ENCODE measurements around the gene GTF2F2. TPM values are rescaled to one million over a fixed set of nuclear protein-coding genes. Genes with fewer than 3 reads are reported as not detected.

GTF2F2 gene
- total RNA-seq, 1 donor: 19.9 TPM

GRCh38 chr13:45109102-45109720 is 11.1 kb upstream of the GTF2F2 start:
- no peak for TF ChIP-seq CTCF (IDR thresholded peaks at IDR 0.05; ENCODE audit: extremely low read depth, low read depth, low read length)
- Histone ChIP-seq H2AFZ (ENCODE audit: low read length) (peak overlapping the region; percentile 21), H4K20me1 (ENCODE audit: insufficient read depth, low read length) (no peaks in the 10 kb centered on the region), H3K4me3 (ENCODE audit: insufficient read depth, low read length) (peak overlapping the region; percentile 16), H3K4me1 (ENCODE audit: insufficient read depth, low read length) (no peaks in the 10 kb centered on the region), H3K4me2 (ENCODE audit: insufficient read depth, low read length) (peak overlapping the region; percentile 60), H3K36me3 (ENCODE audit: insufficient read depth, low read length) (no peaks in the 10 kb centered on the region), H3K9me3 (ENCODE audit: low read depth, low read length) (no peaks in the 10 kb centered on the region), H3K79me2 (ENCODE audit: insufficient read depth, low read length) (no peaks in the 10 kb centered on the region), H3K27me3 (ENCODE audit: insufficient read depth, low read length) (peaks cover under 1% of the 10 kb centered on the region), H3K27ac (ENCODE audit: low read depth, low read length) (no peak overlapping the region)
- peak; percentile 64 for DNase-seq (ENCODE audit: insufficient read length, low spot score, missing footprints)

GRCh38 chr13:45113233-45114224 is 6.8 kb upstream of the GTF2F2 start:
- Histone ChIP-seq H3K4me1 (ENCODE audit: insufficient read depth, low read length) (no peaks in the 10 kb centered on the region), H3K36me3 (ENCODE audit: insufficient read depth, low read length) (no peaks in the 10 kb centered on the region), H3K4me2 (ENCODE audit: insufficient read depth, low read length) (peak overlapping the region; percentile 12), H3K27me3 (ENCODE audit: insufficient read depth, low read length) (no peaks in the 10 kb centered on the region), H3K27ac (ENCODE audit: low read depth, low read length) (no peak overlapping the region), H3K79me2 (ENCODE audit: insufficient read depth, low read length) (no peaks in the 10 kb centered on the region), H3K9me3 (ENCODE audit: low read depth, low read length) (no peaks in the 10 kb centered on the region), H2AFZ (ENCODE audit: low read length) (peak overlapping the region; percentile 71), H3K4me3 (ENCODE audit: insufficient read depth, low read length) (no peak overlapping the region), H4K20me1 (ENCODE audit: insufficient read depth, low read length) (no peaks in the 10 kb centered on the region)
- no peak for TF ChIP-seq CTCF (IDR thresholded peaks at IDR 0.05; ENCODE audit: extremely low read depth, low read depth, low read length)
- peak; percentile 37 for DNase-seq (ENCODE audit: insufficient read length, low spot score, missing footprints)

GRCh38 chr13:45119469-45119990 is 780 bp upstream of the GTF2F2 start:
- Histone ChIP-seq H2AFZ (ENCODE audit: low read length) (peak overlapping the region; percentile 96), H3K4me3 (ENCODE audit: insufficient read depth, low read length) (peak overlapping the region; percentile 89), H3K27me3 (ENCODE audit: insufficient read depth, low read length) (no peaks in the 10 kb centered on the region), H3K27ac (ENCODE audit: low read depth, low read length) (peak overlapping the region; percentile 91), H3K36me3 (ENCODE audit: insufficient read depth, low read length) (peaks cover 4% of the 10 kb centered on the region), H3K4me2 (ENCODE audit: insufficient read depth, low read length) (peak overlapping the region; percentile 87), H4K20me1 (ENCODE audit: insufficient read depth, low read length) (no peaks in the 10 kb centered on the region), H3K9me3 (ENCODE audit: low read depth, low read length) (no peaks in the 10 kb centered on the region), H3K79me2 (ENCODE audit: insufficient read depth, low read length) (peaks cover 42% of the 10 kb centered on the region), H3K4me1 (ENCODE audit: insufficient read depth, low read length) (peaks cover 15% of the 10 kb centered on the region)
- TF ChIP-seq CTCF (IDR thresholded peaks at IDR 0.05; ENCODE audit: extremely low read depth, low read depth, low read length): no peak
- peak; percentile 44 for DNase-seq (ENCODE audit: insufficient read length, low spot score, missing footprints)
